GM12801 (cell line): Measurements from ENCODE around the gene TOMM34.

Experiments used
- CTCF ChIP-seq: IDR thresholded peaks from one replicate; pipeline ENCODE4 v1.5.1; 2011; ENCODE audit warnings: control low read depth; ENCODE audit not compliant: insufficient read length; ENCODE audit errors: extremely low read depth

The TOMM34 gene

GRCh38 chr20:44961870-44962267, 1.7 kb upstream of the TOMM34 start:
- no peak for TF ChIP-seq CTCF

GRCh38 chr20:44961011-44961869, 1.0 kb upstream of the TOMM34 start:
- TF ChIP-seq CTCF: no peak

- TF ChIP-seq CTCF: no peak
Observed at GRCh38 chr20:44959638-44960102, 527 bp downstream of the TOMM34 start.

- TF ChIP-seq CTCF: no peak
Observed at GRCh38 chr20:44959082-44959637, 1.0 kb downstream of the TOMM34 start.

- no peak for TF ChIP-seq CTCF
Observed at GRCh38 chr20:44958276-44958675, 1.9 kb downstream of the TOMM34 start.

- no peak for TF ChIP-seq CTCF
Observed at GRCh38 chr20:44956410-44956809, 3.8 kb downstream of the TOMM34 start.

GRCh38 chr20:44955270-44955669, 4.9 kb downstream of the TOMM34 start:
- TF ChIP-seq CTCF: no peak
